Measurements from ENCODE around the gene ASTN2.

Gene ASTN2

DNA sequence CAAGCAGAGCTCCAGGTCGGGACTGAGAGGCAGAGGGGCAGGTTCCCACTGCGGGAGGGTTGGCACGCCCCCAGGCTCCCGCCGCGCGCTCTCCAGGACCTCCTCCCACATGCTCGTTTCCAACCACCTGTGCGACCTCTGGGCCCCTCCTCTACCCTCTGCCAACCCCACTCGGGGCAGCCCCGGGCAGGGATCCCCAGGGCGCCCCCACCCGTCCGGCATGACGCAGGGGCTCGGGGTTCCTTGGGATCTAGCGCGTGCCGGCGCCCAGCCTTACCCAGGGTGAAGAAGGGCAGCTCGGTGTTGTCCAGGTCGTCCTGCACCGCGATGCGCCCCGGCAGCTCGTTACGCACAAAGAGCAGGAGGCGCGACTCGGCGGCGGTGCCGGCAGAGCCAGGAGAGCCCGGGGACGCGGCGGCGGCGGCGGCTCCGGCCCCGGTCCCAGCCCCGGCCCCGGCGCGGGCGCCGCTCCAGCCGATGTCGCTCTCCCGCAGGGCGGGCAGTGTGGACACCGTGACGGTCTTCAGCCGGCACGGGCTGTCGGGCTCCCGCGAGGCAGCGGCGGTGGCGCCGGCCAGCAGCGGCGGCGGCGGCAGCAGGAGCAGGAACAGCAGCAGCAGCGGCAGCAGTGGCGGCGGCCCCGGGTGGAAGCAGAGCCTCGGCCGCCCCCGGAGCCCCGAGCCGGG, 494 bp downstream of the ASTN2 start:
- no peak for DNase-seq

DNA sequence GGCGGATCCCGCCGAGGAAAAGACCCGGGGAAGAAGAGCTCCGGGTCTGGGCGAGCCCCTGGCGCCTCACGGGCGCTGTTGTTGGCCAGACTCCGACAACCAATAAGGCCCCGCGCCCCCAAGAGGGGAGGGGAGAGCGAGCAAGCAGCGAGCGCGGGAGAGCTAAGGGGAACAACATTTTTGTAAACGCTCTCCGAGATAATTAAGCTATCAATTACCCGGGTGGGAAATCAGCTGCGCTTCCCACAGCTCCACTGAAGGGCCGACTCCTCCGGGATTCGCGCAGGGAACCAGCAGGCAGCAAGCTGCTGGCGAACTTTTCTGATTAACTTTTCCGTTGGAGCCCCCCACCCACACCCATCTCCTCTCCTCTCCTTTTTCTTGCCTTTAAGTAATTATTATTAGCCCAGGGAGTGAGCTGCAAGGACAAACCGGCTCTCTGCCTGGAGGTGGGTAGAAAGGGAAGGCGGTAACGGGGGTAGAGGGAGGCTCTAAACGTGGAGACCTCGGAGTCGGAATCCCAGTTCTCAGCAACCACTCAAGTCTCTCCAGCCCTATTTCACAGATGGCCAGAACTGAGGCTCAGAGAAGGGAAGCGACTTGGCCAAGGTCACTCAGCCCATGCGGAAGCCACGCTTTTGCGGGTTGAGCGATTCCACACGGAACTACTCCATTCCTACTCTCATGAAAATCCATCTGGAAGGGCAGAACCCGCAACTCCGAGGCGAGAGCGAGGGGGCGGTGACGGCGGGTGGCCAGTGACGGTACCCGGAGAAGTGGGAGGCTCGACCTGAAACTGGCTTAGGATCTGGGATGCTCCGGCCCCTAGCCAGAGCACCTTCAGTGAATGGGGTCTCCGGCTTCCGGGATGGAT, 1.3 kb downstream of the ASTN2 start:
- no peak for DNase-seq

DNA sequence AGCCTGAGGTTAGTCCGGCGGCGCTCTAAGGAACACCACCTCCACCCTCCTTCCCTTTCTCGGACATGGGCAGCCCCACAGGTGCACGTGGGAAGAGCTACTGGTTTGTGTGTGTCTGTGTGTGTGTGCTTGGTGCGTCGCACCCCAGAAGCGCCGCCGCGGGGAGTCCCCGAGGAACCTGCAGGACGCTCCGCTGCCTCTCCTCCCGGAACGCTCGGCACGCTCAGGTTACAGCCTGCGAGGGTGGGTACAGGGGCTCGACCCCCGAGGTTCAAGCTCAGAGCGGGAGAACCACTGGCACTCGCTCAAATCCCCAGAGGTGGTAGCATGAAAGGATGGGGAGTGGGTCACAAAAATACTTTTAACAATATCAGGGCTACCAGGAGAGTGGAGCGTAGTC, 2.0 kb downstream of the ASTN2 start:
- no peak for DNase-seq

DNA sequence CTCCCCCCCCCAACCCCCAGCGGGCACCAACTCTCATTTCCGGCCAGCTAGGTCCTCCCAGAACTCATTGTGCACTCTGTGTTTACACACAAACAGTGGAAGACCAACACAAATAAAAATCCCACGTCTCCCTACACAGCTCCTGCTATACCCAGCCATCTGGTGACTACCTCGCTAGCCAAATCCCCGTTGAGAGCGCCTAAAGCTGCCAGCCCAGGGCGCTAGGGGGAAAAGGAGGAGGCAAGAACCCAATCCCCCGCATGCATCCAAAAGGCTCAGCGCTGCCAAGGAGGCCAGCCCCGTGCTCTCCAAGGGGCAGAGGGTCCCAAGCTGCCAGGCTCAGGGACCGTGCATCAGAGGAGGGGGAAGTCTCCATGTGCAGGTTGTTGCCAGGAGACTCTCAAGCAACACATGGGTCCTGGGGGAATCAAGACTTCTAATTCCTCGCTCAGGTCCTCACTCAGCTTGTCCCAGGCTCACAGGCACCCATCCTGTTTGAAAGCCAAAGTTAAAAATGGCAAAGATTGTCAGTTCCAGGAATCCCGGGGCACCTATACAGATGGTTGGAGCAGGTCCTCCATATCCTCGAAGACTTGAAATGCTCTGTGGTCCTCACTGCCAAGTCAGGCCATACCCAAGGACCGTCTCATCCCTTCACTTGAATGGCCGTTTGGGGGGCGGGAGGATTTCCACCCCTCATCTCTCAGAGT, 2.7 kb downstream of the ASTN2 start:
- no peak for DNase-seq

DNA sequence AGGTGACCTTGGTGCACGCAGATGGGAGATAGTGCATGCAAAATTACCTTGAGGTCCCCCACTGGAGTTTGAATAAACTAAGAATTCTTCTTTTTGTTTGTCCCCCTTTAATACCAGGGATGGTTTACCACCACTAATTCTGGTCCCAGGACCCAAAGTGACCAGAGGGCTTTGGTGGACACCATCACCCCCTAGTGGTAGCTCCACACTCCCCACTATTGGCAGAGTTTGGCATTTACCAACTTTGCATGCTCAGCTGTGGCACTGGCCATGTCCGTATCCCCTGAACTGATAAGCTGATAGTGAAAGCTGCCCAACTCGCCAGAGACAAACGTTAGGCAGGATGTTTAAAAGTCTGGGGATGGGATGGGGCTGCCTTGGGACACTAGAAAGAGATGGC, 3.3 kb downstream of the ASTN2 start:
- DNase-seq: no peak

GRCh38 chr9:117409321-117409720, 5.5 kb downstream of the ASTN2 start:
- no peak for DNase-seq

DNA sequence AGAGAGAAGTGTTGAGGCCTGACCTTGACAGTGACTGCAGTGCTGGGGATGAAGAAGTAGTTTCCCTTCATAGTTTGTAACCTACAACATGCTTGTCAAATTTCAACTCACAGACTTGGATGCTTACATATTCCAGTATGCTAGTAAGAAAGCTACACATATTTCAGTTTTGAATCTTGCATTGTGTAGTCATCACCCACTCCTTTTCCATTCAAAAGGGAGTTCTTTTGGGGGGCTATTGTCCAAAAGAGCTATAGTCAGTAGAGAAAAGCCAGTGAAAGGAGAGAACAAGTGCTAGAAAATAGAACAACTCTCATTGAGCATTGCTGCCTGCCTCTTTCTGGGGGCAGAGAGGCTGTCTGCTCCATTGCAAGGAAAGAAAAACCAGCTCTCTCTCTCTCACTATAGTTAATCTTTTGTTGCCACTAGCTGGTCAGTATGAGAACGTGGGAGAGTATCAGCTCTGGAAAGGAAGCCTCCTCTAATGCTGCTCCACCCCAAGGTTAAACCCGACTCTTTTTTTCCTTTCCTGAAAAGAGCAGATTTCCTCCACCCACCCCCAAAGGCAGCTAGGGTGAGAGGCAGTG, 7.3 kb downstream of the ASTN2 start:
- no peak for DNase-seq

DNA sequence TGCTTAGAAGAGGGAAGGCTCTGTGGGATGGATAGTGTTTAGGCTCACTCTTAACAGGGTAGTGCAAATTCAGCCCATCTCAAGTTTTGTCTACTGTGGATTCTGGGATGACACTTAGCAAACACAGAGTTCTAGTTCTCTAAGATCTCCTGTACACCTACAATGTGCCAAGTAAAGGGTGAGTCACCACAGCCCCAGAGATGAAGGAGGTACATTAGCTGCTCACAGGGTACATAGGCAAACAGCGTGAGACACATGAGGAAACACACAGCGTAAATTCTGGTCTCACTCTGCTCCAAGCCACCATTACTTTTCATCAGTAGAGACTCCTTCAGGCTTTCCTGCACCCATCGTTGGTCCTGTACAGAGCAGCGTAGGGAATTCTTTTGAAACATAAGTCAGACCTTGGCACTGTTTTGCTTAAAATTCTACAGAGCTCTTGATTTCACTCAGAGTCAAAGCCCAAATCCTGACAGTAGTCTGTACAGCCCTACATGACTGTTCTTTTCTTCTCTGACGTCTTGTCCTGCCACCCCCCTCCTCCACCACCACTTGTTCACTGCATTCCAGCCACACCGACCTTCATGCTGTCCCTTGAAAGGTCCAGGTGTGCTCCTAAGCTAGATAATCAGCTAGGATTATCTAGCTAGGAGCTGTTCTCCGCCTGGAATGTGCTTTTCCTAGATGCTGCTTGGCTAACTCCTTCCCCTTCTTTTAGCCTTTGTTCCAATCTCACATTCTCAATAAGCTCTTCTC, 8.7 kb downstream of the ASTN2 start:
- no peak for DNase-seq

DNA sequence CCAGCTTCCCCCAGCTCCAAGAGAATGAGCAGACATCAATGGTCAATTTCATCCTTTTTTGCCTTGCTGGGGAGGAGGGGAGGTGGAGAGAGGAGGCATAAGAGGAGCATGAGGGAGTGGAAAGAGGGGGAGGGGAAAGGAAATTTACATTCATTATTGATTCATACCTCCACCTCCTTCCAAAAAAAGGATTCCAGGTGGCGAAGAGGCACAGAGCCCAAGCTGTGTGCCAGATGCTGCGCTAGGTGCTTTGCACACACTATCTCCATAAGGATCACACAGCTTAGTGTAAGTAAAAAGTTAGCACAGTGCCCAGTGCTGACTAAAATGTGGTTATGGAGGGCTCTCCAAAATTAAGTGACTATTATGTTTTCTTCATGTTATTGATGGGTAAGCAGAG, 11.0 kb downstream of the ASTN2 start:
- no peak for DNase-seq

DNA sequence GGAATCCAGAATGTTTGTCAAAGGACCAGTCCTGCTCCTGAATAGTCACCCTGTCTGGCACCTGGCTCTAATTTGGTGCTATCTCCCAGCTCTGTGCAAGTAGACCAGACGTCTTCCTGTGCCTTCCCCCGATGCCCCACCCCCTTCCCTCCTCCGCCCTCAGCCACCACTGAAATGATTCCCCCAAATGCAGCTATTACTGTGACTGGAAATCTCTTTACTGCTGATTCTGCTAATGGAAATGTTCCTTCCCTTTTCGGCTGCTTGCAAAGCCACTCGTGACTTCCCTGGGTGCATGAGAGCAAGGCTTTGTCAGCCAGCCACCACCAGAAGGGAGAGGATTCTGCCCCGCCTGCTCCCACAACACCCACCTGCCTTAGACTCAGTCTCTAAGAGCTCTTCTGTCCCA, 11.4 kb downstream of the ASTN2 start:
- no peak for DNase-seq

GRCh38 chr9:117400171-117400570, 14.7 kb downstream of the ASTN2 start:
- DNase-seq: no peak

GRCh38 chr9:117395151-117395650, 19.7 kb downstream of the ASTN2 start:
- DNase-seq: no peak

- DNase-seq: no peak
Measured at GRCh38 chr9:117394655-117395054, 20.2 kb downstream of the ASTN2 start.

DNA sequence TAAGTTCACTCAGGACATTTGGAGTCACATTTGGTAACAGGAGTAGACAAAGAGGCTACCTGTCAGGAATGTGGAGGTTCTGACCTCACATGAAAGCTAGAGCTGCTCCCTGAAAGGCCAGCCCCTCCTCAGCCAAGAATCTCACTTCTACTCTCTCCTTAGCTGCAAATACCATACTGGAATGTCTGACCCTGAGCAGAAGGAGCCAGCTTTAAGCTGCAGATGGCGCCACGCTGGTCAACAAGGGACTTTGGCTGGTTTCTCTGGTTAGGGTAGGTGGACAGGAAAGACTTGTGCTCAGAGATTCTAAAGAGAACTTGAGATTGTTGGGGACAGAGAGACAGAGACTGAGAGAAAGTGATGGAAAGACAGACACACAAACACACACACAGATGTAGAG, 21.9 kb downstream of the ASTN2 start:
- DNase-seq: no peak

GRCh38 chr9:117387422-117387821, 27.4 kb downstream of the ASTN2 start:
- DNase-seq: no peak

DNA sequence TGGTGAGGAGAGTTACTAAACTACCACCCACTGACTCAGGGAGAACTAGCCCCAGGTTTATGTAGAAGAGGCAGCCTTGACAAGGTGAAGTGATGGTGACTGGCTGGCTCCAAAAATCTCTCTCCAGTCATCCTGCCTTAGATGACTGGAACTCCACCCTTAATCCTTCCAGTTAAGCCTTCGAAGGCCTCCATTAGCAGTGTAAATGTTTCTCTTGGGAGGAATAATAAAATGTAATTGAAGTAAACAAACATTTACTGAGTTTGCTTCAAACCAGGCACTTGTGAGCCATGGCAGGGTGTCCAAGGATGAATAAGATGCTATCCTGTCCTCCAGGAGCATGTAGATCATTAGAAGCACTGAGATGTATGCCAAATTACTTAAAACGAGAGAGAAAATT, 35.5 kb downstream of the ASTN2 start:
- no peak for DNase-seq

GRCh38 chr9:117377046-117377445, 37.8 kb downstream of the ASTN2 start:
- DNase-seq: no peak

DNA sequence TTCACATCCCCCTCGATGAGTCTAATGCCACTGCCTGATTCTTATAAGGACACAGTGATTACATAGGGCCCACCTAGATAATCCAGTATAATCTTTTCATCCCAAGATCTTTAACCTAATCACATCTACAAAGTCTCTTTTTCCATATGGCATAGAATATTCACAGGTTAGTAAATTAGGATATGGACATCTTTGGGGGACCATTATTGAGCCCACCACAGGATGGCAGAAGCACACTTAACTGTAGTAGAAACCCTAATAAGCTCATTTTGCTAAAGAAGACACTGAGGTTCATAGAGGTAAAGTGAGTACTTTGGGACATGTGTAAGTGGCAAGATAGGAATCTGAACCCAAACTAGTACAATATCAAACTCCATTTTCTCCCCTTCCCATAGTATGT, 38.9 kb downstream of the ASTN2 start:
- no peak for DNase-seq

GRCh38 chr9:117374076-117374725, 40.7 kb downstream of the ASTN2 start:
- no peak for DNase-seq

- no peak for DNase-seq
Measured at GRCh38 chr9:117368684-117369230, 46.1 kb downstream of the ASTN2 start.

- no peak for DNase-seq
Measured at GRCh38 chr9:117365438-117365837, 49.4 kb downstream of the ASTN2 start.

GRCh38 chr9:117363006-117363405, 51.9 kb downstream of the ASTN2 start:
- no peak for DNase-seq

Data from effector CD8-positive, alpha-beta T cell (primary cell).